Measurements from ENCODE around the gene STAC3. TPM values are rescaled to one million over a fixed set of nuclear protein-coding genes. Genes with fewer than 3 reads are reported as not detected.

Gene STAC3
- polyA plus RNA-seq, 2 of the 4 experiments (the other 2 are of a cell fraction), result 0.40 to 0.43 TPM

DNA sequence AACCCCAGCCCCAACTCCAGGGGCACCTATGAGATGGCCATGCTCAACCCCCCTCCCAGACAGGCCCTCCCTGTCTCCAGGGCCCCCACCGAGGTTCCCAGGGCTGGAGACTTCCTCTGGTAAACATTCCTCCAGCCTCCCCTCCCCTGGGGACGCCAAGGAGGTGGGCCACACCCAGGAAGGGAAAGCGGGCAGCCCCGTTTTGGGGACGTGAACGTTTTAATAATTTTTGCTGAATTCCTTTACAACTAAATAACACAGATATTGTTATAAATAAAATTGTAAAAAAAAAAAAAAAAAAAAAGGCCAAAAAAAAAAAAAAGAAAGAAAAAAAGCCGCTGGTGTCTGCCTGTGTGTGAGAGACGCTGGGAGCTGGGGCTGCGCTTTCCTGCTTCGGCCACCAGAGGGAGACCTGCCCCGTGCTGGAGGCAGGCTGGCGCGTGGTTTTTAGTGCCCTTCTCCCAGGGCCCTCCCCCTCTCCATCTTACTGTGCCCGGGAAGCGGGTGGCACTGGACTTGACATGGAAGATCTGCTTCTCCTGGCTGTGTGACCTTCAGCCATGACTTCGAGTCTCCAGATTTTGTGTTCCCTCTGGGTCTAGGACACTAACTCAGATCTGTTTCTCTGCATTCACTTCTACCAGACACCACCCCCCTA lies 37.8 kb downstream of the STAC3 start:
- FAIRE-seq (peak; percentile 13), DNase-seq (ENCODE audit: low read depth in 1 of 2, low spot score in 1 of 2) (peak; percentile 89 to 94), ATAC-seq (peak; percentile 51 to 75)
- no peaks in the 10 kb centered on the region for H3K9me3 ChIP-seq
- WGBS (ENCODE audit: missing lambda C conversion rate), result 9% methylated on average over 16 of the region's 16 CpGs
- no peak overlapping the region for H3K4me3 ChIP-seq
- ChIA-PET POLR2A (interaction anchor here (0.6 to 2.2 kb wide), 5 partner anchors 16 to 94 kb away, joined by 4 to 12 read pairs (median 9); partner anchors contain the start of gene SHMT2), CTCF (interaction anchor here (0.5 to 8.5 kb wide), 32 partner anchors 8 to 503 kb away, joined by 3 to 615 read pairs (median 5); partner anchors contain the start of genes GLI1, INHBE, SHMT2 and STAT6)
- peak overlapping the region; percentile 54 for H3K4me2 ChIP-seq
- TF ChIP-seq JUNB (IDR thresholded peaks at IDR 0.05) (no peak), CHD4 (IDR thresholded peaks at IDR 0.05; ENCODE audit: borderline replicate concordance) (no peak), REST (IDR thresholded peaks at IDR 0.05) (no peak), CBX2 (IDR thresholded peaks at IDR 0.05; ENCODE audit: borderline replicate concordance, low read depth) (no peak), ZNF302 (CRISPR knock-in tag; IDR thresholded peaks at IDR 0.05) (no peak), SMC3 (IDR thresholded peaks at IDR 0.05) (peak; percentile 79), TFCP2L1 (CRISPR knock-in tag; IDR thresholded peaks at IDR 0.05) (no peak), FOXS1 (CRISPR knock-in tag; IDR thresholded peaks at IDR 0.05) (no peak), NPAS2 (CRISPR knock-in tag; IDR thresholded peaks at IDR 0.05; ENCODE audit: borderline replicate concordance) (no peak), NR3C1 (IDR thresholded peaks at IDR 0.05) (no peak), CTCF (IDR thresholded peaks at IDR 0.05) (peak; percentile 90), MYC (IDR thresholded peaks at IDR 0.05; ENCODE audit: borderline replicate concordance, low read length) (peak; percentile 89), FOSL2 (IDR thresholded peaks at IDR 0.05) (no peak), FOSL2 (CRISPR knock-in tag; IDR thresholded peaks at IDR 0.05) (no peak), POLR2AphosphoS2 (conservative IDR thresholded peaks at IDR 0.05; ENCODE audit: low read length) (no peak), RAD21 (conservative IDR thresholded peaks at IDR 0.05 in 1 of 2, IDR thresholded peaks at IDR 0.05 in 1 of 2) (peak; percentile 78 to 85)
- TF ChIP-seq, protein P1, sequence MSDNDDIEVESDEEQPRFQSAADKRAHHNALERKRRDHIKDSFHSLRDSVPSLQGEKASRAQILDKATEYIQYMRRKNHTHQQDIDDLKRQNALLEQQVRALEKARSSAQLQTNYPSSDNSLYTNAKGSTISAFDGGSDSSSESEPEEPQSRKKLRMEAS (IDR thresholded peaks at IDR 0.05), result peak; percentile 95
- TF ChIP-seq, protein P2, sequence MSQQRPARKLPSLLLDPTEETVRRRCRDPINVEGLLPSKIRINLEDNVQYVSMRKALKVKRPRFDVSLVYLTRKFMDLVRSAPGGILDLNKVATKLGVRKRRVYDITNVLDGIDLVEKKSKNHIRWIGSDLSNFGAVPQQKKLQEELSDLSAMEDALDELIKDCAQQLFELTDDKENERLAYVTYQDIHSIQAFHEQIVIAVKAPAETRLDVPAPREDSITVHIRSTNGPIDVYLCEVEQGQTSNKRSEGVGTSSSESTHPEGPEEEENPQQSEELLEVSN (IDR thresholded peaks at IDR 0.05; ENCODE audit: borderline replicate concordance, low read depth), result peak; percentile 53; the same call in 1 of the 2 replicates
- peak overlapping the region in 1 of 2 experiments; percentile 67; a peak in 4 of 6 replicates for H3K27ac ChIP-seq
- peaks cover 31% of the 10 kb centered on the region for H3K4me1 ChIP-seq

GRCh38 chr12:57212701-57213057 lies 38.3 kb downstream of the STAC3 start:
- H3K4me1 ChIP-seq, result peaks cover 31% of the 10 kb centered on the region
- CTCF ChIA-PET, result interaction anchor here (0.6 to 8.5 kb wide), 17 partner anchors 11 to 502 kb away, joined by 3 to 615 read pairs (median 10); partner anchors contain the start of genes GLI1, INHBE, SHMT2 and STAT6
- no peak for ATAC-seq
- WGBS (ENCODE audit: missing lambda C conversion rate), result 81% methylated on average over 7 of the region's 7 CpGs
- no peak overlapping the region for H3K4me3 ChIP-seq
- H3K27ac ChIP-seq, result peak overlapping the region in 1 of 2 experiments; percentile 56; a peak in 1 of 6 replicates
- no peak overlapping the region; the same call in 2 of the 3 replicates for H3K4me2 ChIP-seq
- FAIRE-seq, result no peak
- H3K9me3 ChIP-seq, result no peaks in the 10 kb centered on the region
- POLR2A ChIA-PET, result interaction anchor here (2.2 kb wide), 1 partner anchor 27 kb away, joined by 11 read pairs; no protein-coding TSS in a partner anchor
- DNase-seq (ENCODE audit: low read depth in 1 of 2, low spot score in 1 of 2), result no peak
- TF ChIP-seq CEBPB (IDR thresholded peaks at IDR 0.05) (no peak), ZC3H11A (IDR thresholded peaks at IDR 0.05) (no peak), TFCP2L1 (CRISPR knock-in tag; IDR thresholded peaks at IDR 0.05) (no peak), POLR2AphosphoS2 (conservative IDR thresholded peaks at IDR 0.05; ENCODE audit: low read length) (no peak), FOXS1 (CRISPR knock-in tag; IDR thresholded peaks at IDR 0.05) (no peak), RARB (CRISPR knock-in tag; IDR thresholded peaks at IDR 0.05) (no peak), ZSCAN20 (CRISPR knock-in tag; IDR thresholded peaks at IDR 0.05) (no peak), MAFK (IDR thresholded peaks at IDR 0.05; ENCODE audit: partially characterized antibody) (no peak), ATOH8 (CRISPR knock-in tag; IDR thresholded peaks at IDR 0.05; ENCODE audit: low read depth) (no peak), HEYL (CRISPR knock-in tag; IDR thresholded peaks at IDR 0.05) (no peak), USF2 (IDR thresholded peaks at IDR 0.05) (no peak), RAD21 (conservative IDR thresholded peaks at IDR 0.05 in 1 of 2, IDR thresholded peaks at IDR 0.05 in 1 of 2) (no peak), RNF2 (IDR thresholded peaks at IDR 0.05; ENCODE audit: borderline replicate concordance, low read depth) (no peak), EP300 (IDR thresholded peaks at IDR 0.05) (no peak), NPAS2 (CRISPR knock-in tag; IDR thresholded peaks at IDR 0.05; ENCODE audit: borderline replicate concordance) (no peak)
